ENCODE data around the gene ABLIM2.

ABLIM2 gene

GRCh38 chr4:7962609-7963508 is 195.8 kb downstream of the ABLIM2 start:
- no peak for TF ChIP-seq CTCF (IDR thresholded peaks at IDR 0.05; ENCODE audit: low read depth, low read length)
- H3K4me3 ChIP-seq (ENCODE audit: low read depth, low read length) = no peak overlapping the region

- TF ChIP-seq CTCF (IDR thresholded peaks at IDR 0.05; ENCODE audit: low read depth, low read length) = no peak
These were observed 197.6 kb downstream of the ABLIM2 start for GRCh38 chr4:7960790-7961655.

GRCh38 chr4:7960017-7960789 is 198.4 kb downstream of the ABLIM2 start:
- H3K4me3 ChIP-seq (ENCODE audit: low read depth, low read length) = no peak overlapping the region
- TF ChIP-seq CTCF (IDR thresholded peaks at IDR 0.05; ENCODE audit: low read depth, low read length) = no peak

More at GRCh38 chr4:7960790-7961655, 197.6 kb downstream of the ABLIM2 start:
- H3K4me3 ChIP-seq (ENCODE audit: low read depth, low read length) = no peak overlapping the region

GRCh38 chr4:7959078-7959477 is 199.5 kb downstream of the ABLIM2 start:
- no peak overlapping the region for H3K4me3 ChIP-seq (ENCODE audit: low read depth, low read length)
- TF ChIP-seq CTCF (IDR thresholded peaks at IDR 0.05; ENCODE audit: low read depth, low read length) = no peak

- no peak for TF ChIP-seq CTCF (IDR thresholded peaks at IDR 0.05; ENCODE audit: low read depth, low read length)
- H3K4me3 ChIP-seq (ENCODE audit: low read depth, low read length) = no peak overlapping the region
These were observed 201.5 kb downstream of the ABLIM2 start for GRCh38 chr4:7956934-7957656.

GRCh38 chr4:7956270-7956808 is 202.3 kb downstream of the ABLIM2 start:
- no peak overlapping the region for H3K4me3 ChIP-seq (ENCODE audit: low read depth, low read length)
- TF ChIP-seq CTCF (IDR thresholded peaks at IDR 0.05; ENCODE audit: low read depth, low read length) = no peak
